ENCODE results near the gene MMS22L.

The MMS22L gene

GRCh38 chr6:97150932-97151331, 132.1 kb downstream of the MMS22L start:
- TF ChIP-seq CTCF (IDR thresholded peaks at IDR 0.05; ENCODE audit: low read depth, low read length): no peak

GRCh38 chr6:97147421-97147820, 135.6 kb downstream of the MMS22L start:
- no peak overlapping the region for H3K4me3 ChIP-seq (ENCODE audit: low read depth, low read length)
- no peak for TF ChIP-seq CTCF (IDR thresholded peaks at IDR 0.05; ENCODE audit: low read depth, low read length)

More at GRCh38 chr6:97150932-97151331, 132.1 kb downstream of the MMS22L start:
- no peak overlapping the region for H3K4me3 ChIP-seq (ENCODE audit: low read depth, low read length)

GRCh38 chr6:97145691-97146090, 137.3 kb downstream of the MMS22L start:
- no peak overlapping the region for H3K4me3 ChIP-seq (ENCODE audit: low read depth, low read length)
- TF ChIP-seq CTCF (IDR thresholded peaks at IDR 0.05; ENCODE audit: low read depth, low read length): no peak

- H3K4me3 ChIP-seq (ENCODE audit: low read depth, low read length): no peak overlapping the region
- no peak for TF ChIP-seq CTCF (IDR thresholded peaks at IDR 0.05; ENCODE audit: low read depth, low read length)
Measured at GRCh38 chr6:97141756-97142155, 141.3 kb downstream of the MMS22L start.

GRCh38 chr6:97138581-97138980, 144.4 kb downstream of the MMS22L start:
- no peak for TF ChIP-seq CTCF (IDR thresholded peaks at IDR 0.05; ENCODE audit: low read depth, low read length)
- H3K4me3 ChIP-seq (ENCODE audit: low read depth, low read length): no peak overlapping the region

- H3K4me3 ChIP-seq (ENCODE audit: low read depth, low read length): no peak overlapping the region
- TF ChIP-seq CTCF (IDR thresholded peaks at IDR 0.05; ENCODE audit: low read depth, low read length): no peak
Measured at GRCh38 chr6:97136626-97137358, 146.2 kb downstream of the MMS22L start.

- no peak for TF ChIP-seq CTCF (IDR thresholded peaks at IDR 0.05; ENCODE audit: low read depth, low read length)
- H3K4me3 ChIP-seq (ENCODE audit: low read depth, low read length): no peak overlapping the region
Measured at GRCh38 chr6:97133067-97133466, 149.9 kb downstream of the MMS22L start.
